SK-N-SH treated with all-trans-retinoic acid at 6 μM for 48 hours (cell line): Measurements from ENCODE around the gene ANK3.

Source experiments
- ARNTL ChIP-seq: fragments of 450-650 bp; formaldehyde crosslinking; IDR thresholded peaks from 2 replicates; pipeline ENCODE4 v1.5.0; 2020; ENCODE audit warnings: low read depth, mild to moderate bottlenecking, moderate library complexity, borderline replicate concordance
- BACH2 ChIP-seq: fragments of 250-450 bp; sonication (Bioruptor Pico); IDR thresholded peaks from 2 replicates; pipeline ENCODE4 v1.9.0; 2021; ENCODE audit warnings: mild to moderate bottlenecking, borderline replicate concordance
- CREB5 ChIP-seq: fragments of 250-450 bp; sonication (Bioruptor Pico); IDR thresholded peaks from 2 replicates; pipeline ENCODE4 v1.5.1; 2020; ENCODE audit warnings: low read depth, mild to moderate bottlenecking, moderate library complexity
- CSDC2 ChIP-seq: fragments of 250-450 bp; sonication (Bioruptor Pico); IDR thresholded peaks from 2 replicates; pipeline ENCODE4 v1.5.0; 2020; ENCODE audit warnings: mild to moderate bottlenecking, moderate library complexity
- PATZ1 ChIP-seq: fragments of 250-450 bp; sonication (Bioruptor Pico); IDR thresholded peaks from 2 replicates; pipeline ENCODE4 v1.8.0; 2020; ENCODE audit warnings: mild to moderate bottlenecking, moderate library complexity, borderline replicate concordance
- POU6F1 ChIP-seq: fragments of 250-450 bp; sonication (Bioruptor Pico); IDR thresholded peaks from 2 replicates; pipeline ENCODE4 v1.8.0; 2021; ENCODE audit warnings: low read depth, mild to moderate bottlenecking, moderate library complexity, borderline replicate concordance
- RARB ChIP-seq: fragments of 250-450 bp; sonication (Bioruptor Pico); IDR thresholded peaks from 2 replicates; pipeline ENCODE4 v1.8.0; 2021; ENCODE audit warnings: mild to moderate bottlenecking, moderate library complexity
- TCF4 ChIP-seq: fragments of 250-450 bp; sonication (Bioruptor Pico); IDR thresholded peaks from 2 replicates; pipeline ENCODE4 v1.8.0; 2021; ENCODE audit warnings: mild to moderate bottlenecking, moderate library complexity, borderline replicate concordance
- TOX ChIP-seq: fragments of 250-450 bp; sonication (Bioruptor Pico); IDR thresholded peaks from 2 replicates; pipeline ENCODE4 v1.8.0; 2021; ENCODE audit warnings: mild to moderate bottlenecking, moderate library complexity, borderline replicate concordance
- ZFP30 ChIP-seq: fragments of 450-650 bp; formaldehyde crosslinking; IDR thresholded peaks from 2 replicates; pipeline ENCODE4 v1.5.0; 2022; ENCODE audit warnings: mild to moderate bottlenecking, moderate library complexity

GRCh38 chr10:60163786-60164185, 225.9 kb downstream of the ANK3 start:
- TF ChIP-seq TOX (CRISPR knock-in tag) (no peak), PATZ1 (CRISPR knock-in tag) (no peak), ZFP30 (CRISPR knock-in tag) (no peak), POU6F1 (CRISPR knock-in tag) (no peak), ARNTL (CRISPR knock-in tag) (no peak), BACH2 (CRISPR knock-in tag) (no peak), RARB (CRISPR knock-in tag) (no peak), CSDC2 (no peak), TCF4 (CRISPR knock-in tag) (no peak), CREB5 (CRISPR knock-in tag) (no peak)
